Parathyroid adenoma (tissue), 2 donors: ENCODE measurements around the gene TMEM95.

Experiments
- H2AFZ ChIP-seq: fragments of 300-600 bp; sonication (generic); one replicate; pipeline ENCODE4 v1.7.0; 2017; ENCODE audit warnings: antibody characterized with exemption, mild to moderate bottlenecking
- H3K27ac ChIP-seq: fragments of 300-600 bp; sonication (generic); one replicate; pipeline ENCODE4 v1.7.0; 2017
- H3K27me3 ChIP-seq: fragments of 300-600 bp; sonication (generic); one replicate; pipeline ENCODE4 v1.7.0; 2017; ENCODE audit warnings: low read length; ENCODE audit not compliant: control insufficient read depth, insufficient read depth
- H3K36me3 ChIP-seq: fragments of 300-600 bp; sonication (generic); one replicate; pipeline ENCODE4 v1.7.0; 2017; ENCODE audit warnings: low read length; ENCODE audit not compliant: control insufficient read depth, insufficient read depth
- H3K4me1 ChIP-seq: fragments of 300-600 bp; sonication (generic); one replicate; pipeline ENCODE4 v1.7.0; 2017; ENCODE audit warnings: control low read depth
- H3K4me2 ChIP-seq: fragments of 300-600 bp; sonication (generic); one replicate; pipeline ENCODE4 v1.7.0; 2017; ENCODE audit warnings: low read length
- H3K4me3 ChIP-seq: fragments of 300-600 bp; sonication (generic); one replicate; pipeline ENCODE4 v1.7.0; 2017; ENCODE audit warnings: low read depth, low read length
- H3K79me2 ChIP-seq: fragments of 300-600 bp; sonication (generic); one replicate; pipeline ENCODE4 v1.7.0; 2017; ENCODE audit warnings: control low read depth
- H3K9ac ChIP-seq: fragments of 300-600 bp; sonication (generic); one replicate; pipeline ENCODE4 v1.7.0; 2017; ENCODE audit warnings: mild to moderate bottlenecking
- H3K9me3 ChIP-seq: fragments of 300-600 bp; sonication (generic); one replicate; pipeline ENCODE4 v1.7.0; 2017; ENCODE audit warnings: low read length; ENCODE audit not compliant: control insufficient read depth
- TF ChIP-seq, protein P1 (sequence below): fragments of 300-600 bp; sonication (generic); IDR thresholded peaks from one replicate; pipeline ENCODE4 v1.7.0; 2017; ENCODE audit warnings: antibody characterized with exemption, mild to moderate bottlenecking
- donor health status: primary hyperparathyroidism.

Gene TMEM95

DNA sequence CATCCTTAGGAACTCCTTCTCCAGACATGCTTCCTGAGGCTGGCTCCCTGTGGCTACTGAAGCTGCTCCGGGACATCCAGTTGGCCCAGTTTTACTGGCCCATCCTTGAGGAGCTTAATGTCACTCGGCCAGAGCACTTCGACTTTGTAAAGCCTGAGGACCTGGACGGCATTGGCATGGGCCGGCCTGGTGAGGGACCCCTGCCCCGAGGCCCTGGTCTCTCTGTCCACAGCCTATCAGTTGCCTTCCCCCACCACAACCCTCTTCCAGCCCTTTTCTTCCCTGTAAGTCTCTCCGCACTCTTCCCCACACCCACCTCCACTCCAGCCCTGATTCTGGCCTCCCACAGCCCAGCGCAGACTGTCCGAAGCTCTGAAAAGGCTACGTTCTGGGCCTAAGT lies 27.9 kb downstream of the TMEM95 start:
- TF ChIP-seq, protein P1, sequence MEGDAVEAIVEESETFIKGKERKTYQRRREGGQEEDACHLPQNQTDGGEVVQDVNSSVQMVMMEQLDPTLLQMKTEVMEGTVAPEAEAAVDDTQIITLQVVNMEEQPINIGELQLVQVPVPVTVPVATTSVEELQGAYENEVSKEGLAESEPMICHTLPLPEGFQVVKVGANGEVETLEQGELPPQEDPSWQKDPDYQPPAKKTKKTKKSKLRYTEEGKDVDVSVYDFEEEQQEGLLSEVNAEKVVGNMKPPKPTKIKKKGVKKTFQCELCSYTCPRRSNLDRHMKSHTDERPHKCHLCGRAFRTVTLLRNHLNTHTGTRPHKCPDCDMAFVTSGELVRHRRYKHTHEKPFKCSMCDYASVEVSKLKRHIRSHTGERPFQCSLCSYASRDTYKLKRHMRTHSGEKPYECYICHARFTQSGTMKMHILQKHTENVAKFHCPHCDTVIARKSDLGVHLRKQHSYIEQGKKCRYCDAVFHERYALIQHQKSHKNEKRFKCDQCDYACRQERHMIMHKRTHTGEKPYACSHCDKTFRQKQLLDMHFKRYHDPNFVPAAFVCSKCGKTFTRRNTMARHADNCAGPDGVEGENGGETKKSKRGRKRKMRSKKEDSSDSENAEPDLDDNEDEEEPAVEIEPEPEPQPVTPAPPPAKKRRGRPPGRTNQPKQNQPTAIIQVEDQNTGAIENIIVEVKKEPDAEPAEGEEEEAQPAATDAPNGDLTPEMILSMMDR: no peak

DNA sequence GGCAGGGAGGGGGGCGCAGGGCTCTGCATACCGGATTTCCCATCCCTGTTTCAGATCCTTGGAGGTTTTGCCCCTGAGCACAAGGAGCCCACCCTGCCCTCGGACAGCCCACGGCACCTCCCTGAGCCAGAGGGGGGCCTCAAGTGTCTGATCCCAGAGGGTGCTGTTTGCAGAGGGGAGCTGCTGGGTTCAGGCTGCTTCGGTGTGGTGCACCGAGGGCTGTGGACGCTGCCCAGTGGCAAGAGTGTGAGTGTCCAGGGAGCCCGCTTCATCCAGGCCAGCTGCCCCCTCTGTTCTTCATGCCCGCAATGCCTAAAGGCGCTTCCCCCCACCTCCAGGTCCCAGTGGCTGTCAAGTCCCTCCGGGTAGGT lies 28.4 kb downstream of the TMEM95 start:
- no peak overlapping the region for H3K9ac ChIP-seq
- H3K4me1 ChIP-seq: peaks cover 17% of the 10 kb centered on the region
- no peak overlapping the region for H3K4me3 ChIP-seq
- H3K27ac ChIP-seq: no peak overlapping the region
- no peak overlapping the region for H3K4me2 ChIP-seq
- H3K79me2 ChIP-seq: peaks cover 6% of the 10 kb centered on the region
- no peaks in the 10 kb centered on the region for H3K27me3 ChIP-seq
- no peaks in the 10 kb centered on the region for H3K36me3 ChIP-seq
- H2AFZ ChIP-seq: no peak overlapping the region
- no peaks in the 10 kb centered on the region for H3K9me3 ChIP-seq
- TF ChIP-seq, protein P1: no peak

More for the DNA sequence above, 27.9 kb downstream of the TMEM95 start:
- no peak overlapping the region for H3K9ac ChIP-seq
- H3K4me1 ChIP-seq: peaks cover 17% of the 10 kb centered on the region
- H3K27me3 ChIP-seq: no peaks in the 10 kb centered on the region
- no peak overlapping the region for H3K27ac ChIP-seq
- H3K79me2 ChIP-seq: peaks cover 6% of the 10 kb centered on the region
- H3K36me3 ChIP-seq: no peaks in the 10 kb centered on the region
- H2AFZ ChIP-seq: no peak overlapping the region
- no peak overlapping the region for H3K4me3 ChIP-seq
- no peak overlapping the region for H3K4me2 ChIP-seq
- H3K9me3 ChIP-seq: no peaks in the 10 kb centered on the region

DNA sequence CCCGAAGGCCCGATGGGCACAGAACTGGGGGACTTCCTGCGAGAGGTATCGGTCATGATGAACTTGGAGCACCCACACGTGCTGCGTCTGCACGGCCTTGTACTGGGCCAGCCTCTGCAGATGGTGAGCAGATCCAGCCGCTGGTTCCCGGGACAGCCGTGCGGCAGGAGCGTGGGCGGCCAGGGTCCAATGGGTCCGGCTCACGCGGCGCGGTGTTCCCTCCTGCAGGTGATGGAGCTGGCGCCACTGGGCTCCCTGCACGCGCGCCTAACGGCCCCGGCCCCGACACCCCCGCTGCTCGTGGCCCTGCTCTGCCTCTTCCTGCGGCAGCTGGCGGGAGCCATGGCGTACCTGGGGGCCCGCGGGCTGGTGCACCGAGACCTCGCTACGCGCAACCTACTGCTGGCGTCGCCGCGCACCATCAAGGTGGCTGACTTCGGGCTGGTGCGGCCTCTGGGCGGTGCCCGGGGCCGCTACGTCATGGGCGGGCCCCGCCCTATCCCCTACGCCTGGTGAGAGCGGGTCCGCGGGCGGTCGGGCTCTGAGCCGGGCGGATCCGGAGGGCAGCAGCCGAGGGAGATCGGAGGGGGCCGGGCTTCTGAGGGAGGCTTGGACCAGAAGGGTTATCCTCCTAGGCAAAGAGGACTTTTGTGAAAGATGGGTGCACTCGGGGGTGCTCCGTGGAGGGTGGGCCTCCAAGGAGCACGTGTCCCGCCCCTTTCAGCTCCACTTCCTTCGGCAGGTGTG lies 29.0 kb downstream of the TMEM95 start:
- Histone ChIP-seq H3K9me3 (no peaks in the 10 kb centered on the region), H3K79me2 (peaks cover 6% of the 10 kb centered on the region), H3K9ac (no peak overlapping the region), H3K4me2 (no peak overlapping the region), H3K27ac (no peak overlapping the region), H3K4me1 (peaks cover 17% of the 10 kb centered on the region), H3K4me3 (no peak overlapping the region), H3K27me3 (no peaks in the 10 kb centered on the region), H2AFZ (no peak overlapping the region), H3K36me3 (no peaks in the 10 kb centered on the region)
- TF ChIP-seq, protein P1: no peak

DNA sequence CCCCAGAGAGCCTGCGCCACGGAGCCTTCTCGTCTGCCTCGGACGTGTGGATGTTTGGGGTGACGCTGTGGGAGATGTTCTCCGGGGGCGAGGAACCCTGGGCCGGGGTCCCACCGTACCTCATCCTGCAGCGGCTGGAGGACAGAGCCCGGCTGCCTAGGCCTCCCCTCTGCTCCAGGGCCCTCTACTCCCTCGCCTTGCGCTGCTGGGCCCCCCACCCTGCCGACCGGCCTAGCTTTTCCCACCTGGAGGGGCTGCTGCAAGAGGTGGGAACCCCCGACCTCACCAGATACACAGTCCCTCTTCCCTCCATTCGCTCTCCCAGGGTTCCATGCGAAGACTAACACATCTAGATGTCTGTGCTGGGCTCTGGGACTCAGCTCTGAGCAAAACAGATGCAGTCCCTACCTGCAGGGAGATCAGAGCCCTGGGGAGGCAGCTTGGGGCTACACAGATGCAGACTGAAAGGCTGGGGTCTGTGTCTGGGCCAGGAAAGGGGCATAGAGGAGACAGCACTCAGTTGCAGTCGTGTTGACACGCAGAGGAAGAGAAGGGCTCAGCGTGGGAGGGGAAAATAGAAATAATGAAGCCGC lies 29.6 kb downstream of the TMEM95 start:
- Histone ChIP-seq H3K4me1 (peaks cover 14% of the 10 kb centered on the region), H3K4me3 (no peak overlapping the region), H3K36me3 (no peaks in the 10 kb centered on the region), H3K4me2 (no peak overlapping the region), H3K27ac (no peak overlapping the region), H3K9ac (no peak overlapping the region), H3K9me3 (no peaks in the 10 kb centered on the region), H2AFZ (no peak overlapping the region), H3K27me3 (no peaks in the 10 kb centered on the region), H3K79me2 (peaks cover under 1% of the 10 kb centered on the region)
- TF ChIP-seq, protein P1: no peak

DNA sequence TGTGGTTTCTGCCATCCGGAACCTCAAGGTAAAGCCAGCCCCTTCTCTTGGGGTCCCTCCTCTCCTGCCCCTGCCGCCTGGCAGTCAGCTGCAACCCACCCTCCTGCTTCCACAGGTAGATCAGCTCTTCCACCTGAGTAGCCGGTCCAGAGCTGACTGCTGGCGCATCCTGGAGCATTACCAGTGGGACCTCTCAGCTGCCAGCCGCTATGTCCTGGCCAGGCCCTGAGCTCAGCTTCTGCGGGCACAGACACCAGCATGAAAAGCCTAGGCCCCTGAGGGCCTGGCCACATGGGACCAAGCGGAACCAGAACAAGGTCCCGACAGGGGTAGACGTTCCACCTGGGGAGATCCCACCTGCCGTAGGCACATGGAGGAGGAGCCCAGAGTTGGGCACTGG lies 33.9 kb downstream of the TMEM95 start:
- Histone ChIP-seq H3K4me2 (no peak overlapping the region), H3K9me3 (no peaks in the 10 kb centered on the region), H3K27ac (no peak overlapping the region), H3K4me1 (peaks cover 2% of the 10 kb centered on the region), H3K9ac (no peak overlapping the region), H3K4me3 (no peak overlapping the region), H3K79me2 (no peaks in the 10 kb centered on the region), H3K36me3 (no peaks in the 10 kb centered on the region), H3K27me3 (no peaks in the 10 kb centered on the region), H2AFZ (no peak overlapping the region)
- TF ChIP-seq, protein P1: no peak
